IPS-20b (cell line): ENCODE measurements around the gene LINGO3.

Source experiments
- H3K27ac ChIP-seq: one replicate; pipeline ENCODE4 v1.5.1; 2013; ENCODE audit warnings: low read length
- H3K27me3 ChIP-seq: 2 replicates; pipeline ENCODE4 v1.6.1; 2013; ENCODE audit warnings: mild to moderate bottlenecking, low read length, inconsistent platforms; ENCODE audit not compliant: insufficient read depth
- H3K36me3 ChIP-seq: 2 replicates; pipeline ENCODE4 v1.6.1; 2013; ENCODE audit warnings: low read depth, mild to moderate bottlenecking, inconsistent platforms, low read length, moderate library complexity; ENCODE audit not compliant: insufficient read depth
- H3K4me1 ChIP-seq: 2 replicates; pipeline ENCODE4 v1.6.1; 2013; ENCODE audit warnings: mild to moderate bottlenecking, control low read depth, inconsistent platforms, low read length, moderate library complexity; ENCODE audit not compliant: insufficient read depth
- H3K4me3 ChIP-seq: 2 replicates; pipeline ENCODE4 v1.5.1; 2013; ENCODE audit warnings: mild to moderate bottlenecking, low read length, inconsistent platforms
- H3K9ac ChIP-seq: 2 replicates; pipeline ENCODE4 v1.6.1; 2013; ENCODE audit warnings: low read depth, mild to moderate bottlenecking, inconsistent platforms, low read length, moderate library complexity
- H3K9me3 ChIP-seq: 2 replicates; pipeline ENCODE4 v1.6.1; 2013; ENCODE audit warnings: mild to moderate bottlenecking, low read depth, low read length, inconsistent platforms; ENCODE audit not compliant: insufficient read depth

LINGO3 gene

DNA sequence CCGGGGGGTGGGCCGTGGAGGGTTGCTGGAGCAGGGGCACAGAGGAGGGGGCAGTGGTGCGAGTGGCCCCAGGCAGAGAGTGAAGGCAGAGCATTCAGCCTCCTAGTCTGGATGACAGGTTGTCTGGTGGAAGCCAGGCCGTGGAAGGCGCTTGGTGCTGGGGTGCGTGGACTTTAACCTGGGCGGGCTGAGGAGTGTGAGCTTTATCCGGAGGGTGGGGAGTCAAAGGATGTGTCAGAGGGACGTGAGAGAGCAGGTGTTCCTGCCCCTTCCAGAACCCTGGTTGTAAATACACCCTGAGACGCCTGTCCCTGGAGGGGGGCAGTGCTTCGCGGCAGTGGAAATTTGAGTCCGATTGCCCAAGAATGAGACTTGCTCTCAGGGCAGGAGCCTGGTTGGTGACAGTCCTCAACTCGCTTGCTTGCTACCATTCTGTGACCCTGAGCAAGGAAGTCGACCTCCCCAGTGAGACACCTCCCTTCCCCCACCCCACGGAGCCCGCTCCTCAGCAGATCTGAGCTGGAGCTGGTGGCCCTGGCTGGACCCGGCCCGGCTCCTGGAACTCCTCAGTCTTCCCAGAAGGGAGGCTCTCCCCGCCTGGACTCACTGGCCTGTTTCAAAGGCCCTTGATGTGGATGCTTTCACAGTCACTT lies 22.8 kb upstream of the LINGO3 start:
- H3K9ac ChIP-seq, result no peak overlapping the region; the same call in 1 of the 2 replicates
- 0 out of 2 replicates have a peak overlapping the region, but pooled peaks have one; percentile 12 for H3K4me3 ChIP-seq
- peaks cover 4% of the 10 kb centered on the region; the same call in 1 of the 2 replicates for H3K36me3 ChIP-seq
- no peak overlapping the region for H3K27ac ChIP-seq
- H3K4me1 ChIP-seq, result peaks cover 21% of the 10 kb centered on the region
- no peaks in the 10 kb centered on the region for H3K27me3 ChIP-seq
- peaks cover 5% of the 10 kb centered on the region; the same call in 1 of the 2 replicates for H3K9me3 ChIP-seq

DNA sequence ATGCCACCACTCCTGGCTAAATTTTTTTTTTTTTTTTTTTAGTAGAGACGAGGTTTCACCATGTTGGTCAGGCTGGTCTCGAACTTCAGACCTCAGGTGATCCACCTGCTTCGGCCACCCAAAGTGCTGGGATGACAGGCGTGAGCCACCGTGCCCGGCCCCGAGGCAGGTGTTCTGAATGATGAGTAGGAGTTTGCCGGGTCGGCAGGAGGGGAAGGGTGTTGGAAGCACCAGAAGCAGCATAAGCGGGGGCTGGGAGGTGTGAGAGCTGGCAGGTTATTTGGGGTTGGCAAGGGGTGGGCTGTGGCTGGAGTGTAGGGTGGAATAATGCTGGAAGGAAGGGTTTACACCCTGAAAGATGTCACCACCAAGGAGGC lies 22.3 kb upstream of the LINGO3 start:
- H3K9ac ChIP-seq, result no peak overlapping the region
- H3K27ac ChIP-seq, result no peak overlapping the region
- H3K4me3 ChIP-seq, result no peak overlapping the region
- H3K9me3 ChIP-seq, result peaks cover under 1% of the 10 kb centered on the region; the same call in 1 of the 2 replicates
- no peaks in the 10 kb centered on the region for H3K27me3 ChIP-seq
- H3K4me1 ChIP-seq, result peaks cover 21% of the 10 kb centered on the region
- H3K36me3 ChIP-seq, result peaks cover 7% of the 10 kb centered on the region; the same call in 1 of the 2 replicates

DNA sequence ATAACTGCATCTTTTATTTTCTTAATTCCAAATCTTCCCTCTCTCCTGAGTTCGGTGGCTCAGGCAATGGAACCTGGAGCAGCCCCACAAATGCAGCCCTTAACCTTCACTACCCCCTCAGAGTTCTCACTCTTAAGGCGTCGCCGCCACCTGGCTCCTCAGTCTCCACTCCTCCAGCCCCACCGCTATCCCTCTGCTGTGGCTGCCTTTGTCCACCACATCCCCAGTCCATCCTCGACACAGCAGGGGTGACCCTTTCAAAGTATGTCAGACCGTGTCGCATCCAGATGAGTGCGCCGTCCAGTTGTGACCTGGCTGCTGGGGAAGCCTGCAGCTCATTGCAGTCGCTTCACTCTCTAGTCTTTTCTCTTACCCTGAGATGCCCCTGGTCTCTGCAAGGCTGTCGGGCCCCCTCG lies 21.6 kb upstream of the LINGO3 start:
- peaks cover 21% of the 10 kb centered on the region for H3K4me1 ChIP-seq
- H3K27ac ChIP-seq, result no peak overlapping the region

DNA sequence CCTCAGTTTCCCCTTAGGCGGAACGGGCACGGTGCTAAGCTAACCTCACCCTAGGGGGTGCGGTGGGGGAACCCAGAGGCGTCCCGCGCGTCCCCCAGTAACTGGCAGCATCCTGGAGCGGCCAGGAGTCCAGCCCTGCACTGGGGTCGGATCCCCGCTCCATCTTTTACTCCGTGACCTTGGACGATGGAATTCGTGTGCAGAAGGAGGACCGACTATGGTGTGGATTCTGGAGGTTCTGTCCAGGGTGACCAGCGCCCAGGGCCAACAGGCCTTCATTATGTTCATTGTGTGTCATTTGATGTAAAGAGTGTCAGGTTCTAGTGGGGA lies 21.2 kb upstream of the LINGO3 start:
- no peaks in the 10 kb centered on the region for H3K27me3 ChIP-seq
- peak overlapping the region; percentile 98 for H3K4me3 ChIP-seq
- H3K27ac ChIP-seq, result no peak overlapping the region
- no peaks in the 10 kb centered on the region for H3K9me3 ChIP-seq
- H3K9ac ChIP-seq, result peak overlapping the region; percentile 95
- peaks cover 16% of the 10 kb centered on the region; the same call in 1 of the 2 replicates for H3K36me3 ChIP-seq
- peaks cover 21% of the 10 kb centered on the region for H3K4me1 ChIP-seq

More for the DNA sequence above, 21.6 kb upstream of the LINGO3 start:
- H3K27me3 ChIP-seq, result no peaks in the 10 kb centered on the region
- H3K4me3 ChIP-seq, result peak overlapping the region; percentile 98
- H3K9me3 ChIP-seq, result no peaks in the 10 kb centered on the region
- peak overlapping the region; percentile 95 for H3K9ac ChIP-seq
- peaks cover 12% of the 10 kb centered on the region; the same call in 1 of the 2 replicates for H3K36me3 ChIP-seq

DNA sequence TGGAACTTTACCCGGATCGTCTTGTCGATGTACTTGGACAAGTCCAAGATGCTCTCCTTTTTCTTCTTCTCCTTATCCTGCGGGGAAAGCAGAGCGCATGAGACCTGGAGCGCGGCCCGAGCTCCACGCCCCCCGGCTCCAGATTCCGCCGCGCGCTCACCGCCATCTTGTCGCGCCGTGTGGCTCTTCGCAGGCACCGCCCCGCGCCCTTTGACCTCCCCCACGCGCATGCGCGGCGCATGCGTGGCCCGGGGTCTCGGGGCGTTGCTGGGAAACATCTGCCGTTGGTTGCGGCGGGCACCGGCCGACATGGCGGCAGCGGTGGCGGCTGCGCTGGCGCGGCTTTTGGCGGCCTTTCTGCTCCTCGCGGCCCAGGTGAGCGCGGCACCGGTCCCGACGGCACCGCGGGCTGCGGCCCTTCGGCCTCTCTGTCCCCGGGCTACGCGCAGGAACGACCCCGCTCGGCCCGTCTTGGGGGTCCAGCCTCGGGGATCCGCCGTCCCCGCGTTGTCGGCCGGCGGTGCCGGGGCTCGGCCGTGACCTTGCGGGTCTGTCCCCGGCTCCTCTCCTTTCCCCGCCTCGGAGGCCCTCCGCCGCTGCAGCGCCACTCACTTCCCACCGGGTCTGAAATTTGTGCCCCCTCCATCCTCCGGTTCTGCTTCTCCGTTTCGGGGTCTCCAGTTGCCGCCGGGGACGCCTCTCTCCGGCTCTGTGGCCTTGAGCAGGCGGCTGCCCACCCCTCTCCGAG lies 20.6 kb upstream of the LINGO3 start, which contains the start of the genes LSM7 and SPPL2B:
LSM7 (minus strand) TSS at position 186 of the 748 bp plus-strand sequence; CDS start at position 166, 20 bp downstream.
SPPL2B (plus strand) TSS at position 284 of the 748 bp plus-strand sequence; CDS start at position 310, 26 bp downstream.
- Histone ChIP-seq H3K9me3 (no peaks in the 10 kb centered on the region), H3K4me1 (peaks cover 21% of the 10 kb centered on the region), H3K27ac (peak within 1 kb of the TSS; percentile 88)

DNA sequence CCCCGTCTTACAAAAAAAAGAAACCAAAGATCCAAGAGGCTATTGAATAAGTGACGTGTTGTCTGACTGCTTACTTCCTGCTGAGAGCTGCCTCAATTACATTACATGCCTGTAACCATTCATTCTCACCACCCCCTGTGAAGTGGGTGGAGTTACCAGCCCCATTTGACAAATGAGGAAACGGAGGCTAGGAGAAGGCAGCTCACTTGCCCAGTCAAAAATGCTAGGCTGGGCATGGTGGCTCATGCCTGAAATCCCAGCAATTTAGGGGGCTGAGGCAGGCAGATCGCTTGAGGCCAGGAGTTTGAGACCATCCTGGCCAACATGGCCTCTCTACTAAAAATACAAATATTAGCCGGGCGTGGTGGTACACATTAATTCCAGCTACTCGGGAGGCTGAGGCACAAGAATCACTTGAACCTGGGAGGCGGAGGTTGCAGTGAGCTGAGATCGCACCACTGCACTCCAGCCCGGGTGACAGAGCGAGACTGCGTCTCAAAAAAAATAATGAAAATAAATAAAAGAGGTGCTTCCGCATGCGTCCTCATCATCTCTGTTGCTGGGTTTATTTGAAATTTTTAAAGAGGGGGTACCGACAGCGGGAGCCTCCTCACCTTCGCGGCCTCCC lies 19.9 kb upstream of the LINGO3 start:
- peak overlapping the region; percentile 95 for H3K9ac ChIP-seq
- peaks cover 21% of the 10 kb centered on the region for H3K4me1 ChIP-seq
- H3K9me3 ChIP-seq, result no peaks in the 10 kb centered on the region
- H3K27ac ChIP-seq, result peak overlapping the region; percentile 88
- no peaks in the 10 kb centered on the region for H3K27me3 ChIP-seq
- H3K36me3 ChIP-seq, result peaks cover 18% of the 10 kb centered on the region; the same call in 1 of the 2 replicates
- peak overlapping the region; percentile 98 for H3K4me3 ChIP-seq

More for the DNA sequence above, 20.6 kb upstream of the LINGO3 start, which contains the start of the genes LSM7 and SPPL2B:
- Histone ChIP-seq H3K27me3 (no peaks in the 10 kb centered on the region), H3K36me3 (peaks cover 16% of the 10 kb centered on the region; the same call in 1 of the 2 replicates), H3K9ac (peak within 1 kb of the TSS; percentile 95), H3K4me3 (peak within 1 kb of the TSS; percentile 98)

DNA sequence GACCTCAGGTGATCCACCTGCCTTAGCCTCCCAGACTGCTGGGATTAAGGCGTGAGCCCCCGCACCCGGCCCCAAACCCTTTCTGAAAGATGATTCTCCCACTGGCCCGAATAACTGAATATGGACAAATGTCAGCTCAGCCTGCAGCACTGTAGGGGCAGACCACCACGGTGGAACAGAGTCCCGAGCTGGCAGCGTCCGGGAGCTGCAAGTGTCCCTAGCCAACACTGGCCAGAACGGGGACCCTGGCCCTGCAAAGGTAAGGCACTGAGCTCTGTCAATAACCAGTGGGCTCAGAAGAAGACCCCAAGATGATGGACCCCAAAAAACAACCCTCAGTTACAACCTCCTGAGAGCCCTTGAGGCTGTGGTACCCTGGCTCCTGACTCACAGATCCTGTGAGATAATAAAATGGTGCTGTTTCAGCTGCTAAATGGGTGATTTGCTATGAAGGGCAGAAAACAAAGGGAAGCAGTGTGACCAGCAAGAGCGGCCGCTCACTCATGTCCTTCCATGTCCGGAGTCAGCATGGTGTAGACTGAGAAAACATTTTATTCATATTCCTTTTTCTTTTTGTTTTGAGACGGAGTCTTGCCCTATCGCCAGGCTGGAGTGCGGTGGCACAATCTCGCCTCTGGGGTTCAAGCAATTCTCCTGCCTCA lies 18.9 kb upstream of the LINGO3 start:
- Histone ChIP-seq H3K27ac (no peak overlapping the region), H3K27me3 (no peaks in the 10 kb centered on the region), H3K4me3 (0 out of 2 replicates have a peak overlapping the region, but pooled peaks have one; percentile 24), H3K36me3 (peaks cover 24% of the 10 kb centered on the region; the same call in 1 of the 2 replicates), H3K4me1 (peaks cover 21% of the 10 kb centered on the region), H3K9me3 (no peaks in the 10 kb centered on the region), H3K9ac (no peak overlapping the region)

DNA sequence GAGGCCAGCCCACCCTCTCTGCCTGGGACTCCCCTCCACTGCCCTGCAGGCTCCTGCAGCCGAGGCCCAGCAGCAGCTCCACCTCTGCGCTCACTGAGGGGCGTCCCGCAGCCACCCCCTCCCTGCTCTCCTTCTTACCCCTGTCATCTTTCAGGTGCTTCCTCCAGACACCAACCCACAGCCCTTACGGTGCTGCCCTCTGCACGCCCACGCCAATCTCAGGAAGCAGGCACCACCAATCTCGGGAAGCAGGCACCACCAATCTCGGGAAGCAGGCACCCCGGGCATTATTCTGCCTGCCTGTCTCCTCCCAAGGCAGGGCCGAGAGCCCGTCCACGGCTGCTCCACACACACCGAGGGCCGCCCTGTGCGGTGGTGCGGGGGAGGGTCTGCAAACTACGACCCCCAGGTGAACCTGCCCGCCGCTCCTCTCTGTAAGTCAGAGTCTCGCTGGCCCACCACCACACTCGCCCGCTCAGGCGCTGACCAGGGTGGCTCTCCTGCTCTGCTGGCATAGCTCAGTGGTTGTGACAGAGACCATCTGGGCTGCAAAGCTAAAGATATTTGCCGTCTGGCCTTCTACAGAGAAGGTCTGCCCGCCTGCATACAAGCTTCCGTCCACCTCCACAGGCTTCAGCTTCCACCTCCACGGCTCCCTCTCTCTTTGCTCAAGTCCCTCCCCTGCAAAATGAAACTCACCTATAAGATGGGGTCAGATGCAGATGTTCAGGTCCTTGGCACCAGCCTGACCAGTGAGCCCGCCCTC lies 17.5 kb upstream of the LINGO3 start:
- Histone ChIP-seq H3K4me1 (peaks cover 10% of the 10 kb centered on the region), H3K9me3 (no peaks in the 10 kb centered on the region), H3K27me3 (no peaks in the 10 kb centered on the region), H3K9ac (no peak overlapping the region), H3K4me3 (no peak overlapping the region), H3K36me3 (peaks cover 28% of the 10 kb centered on the region; the same call in 1 of the 2 replicates), H3K27ac (no peak overlapping the region)

DNA sequence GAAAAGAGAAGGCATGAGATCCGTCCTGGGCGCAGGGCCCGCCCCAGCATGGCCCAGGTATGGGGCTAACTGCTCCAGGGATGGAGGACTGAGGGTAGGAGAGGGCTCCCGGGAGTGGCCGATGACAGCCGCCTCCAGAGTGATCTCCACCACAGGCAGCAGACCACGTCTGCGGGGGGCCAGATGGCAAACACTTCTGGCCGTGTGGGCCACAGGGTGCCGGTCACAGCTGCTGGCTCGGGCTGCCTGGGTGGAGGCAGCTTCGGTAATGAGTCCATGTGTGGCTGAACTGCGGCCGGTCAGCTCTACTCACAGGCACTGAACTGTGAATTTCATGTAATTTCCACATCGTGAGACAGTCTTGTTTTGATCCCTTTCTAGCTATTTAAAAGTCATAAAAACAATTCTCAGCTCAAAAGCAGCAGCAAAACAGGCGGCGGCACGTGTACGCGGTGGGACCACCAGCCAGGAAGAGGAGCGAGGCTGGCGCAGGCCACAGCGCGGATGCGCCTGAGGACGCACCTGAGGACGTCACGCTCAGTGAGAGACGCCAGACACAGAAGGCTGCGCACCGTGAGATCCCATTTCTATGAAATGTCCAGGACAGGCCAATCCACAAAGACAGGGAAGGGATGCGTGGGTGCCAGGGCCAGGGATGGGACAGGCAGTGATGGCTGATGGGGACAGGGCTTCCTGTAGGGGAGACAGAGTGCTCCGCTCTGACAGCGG lies 16.4 kb upstream of the LINGO3 start:
- H3K27me3 ChIP-seq, result no peaks in the 10 kb centered on the region
- no peak overlapping the region for H3K9ac ChIP-seq
- peaks cover 3% of the 10 kb centered on the region for H3K4me1 ChIP-seq
- H3K4me3 ChIP-seq, result no peak overlapping the region
- peaks cover 28% of the 10 kb centered on the region; the same call in 1 of the 2 replicates for H3K36me3 ChIP-seq
- no peaks in the 10 kb centered on the region for H3K9me3 ChIP-seq
- H3K27ac ChIP-seq, result no peak overlapping the region

DNA sequence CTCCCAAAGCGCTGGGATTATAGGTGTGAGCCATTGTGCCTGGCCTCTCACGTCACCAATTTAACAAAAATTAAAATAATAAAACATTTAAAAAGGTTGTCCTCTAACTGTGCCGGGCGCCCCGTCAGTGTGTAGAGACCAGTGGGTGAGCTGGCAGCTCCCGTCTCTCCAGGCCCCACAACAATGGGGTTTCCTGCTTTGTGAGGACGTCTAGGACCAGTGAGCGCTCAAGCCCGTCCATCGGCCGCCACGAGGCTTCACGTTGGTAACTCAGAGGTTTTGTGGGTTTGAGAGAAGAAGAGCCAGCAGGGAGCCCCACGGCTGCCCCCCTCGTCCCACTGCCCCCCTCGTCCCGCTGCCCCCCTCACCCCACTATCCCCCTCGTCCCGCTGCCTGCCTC lies 15.8 kb upstream of the LINGO3 start:
- H3K4me3 ChIP-seq, result no peak overlapping the region
- no peaks in the 10 kb centered on the region; the same call in 1 of the 2 replicates for H3K4me1 ChIP-seq

More for the DNA sequence above, 15.8 kb upstream of the LINGO3 start:
- H3K9me3 ChIP-seq, result no peaks in the 10 kb centered on the region
- peaks cover 28% of the 10 kb centered on the region; the same call in 1 of the 2 replicates for H3K36me3 ChIP-seq
- no peak overlapping the region for H3K9ac ChIP-seq
- H3K27ac ChIP-seq, result no peak overlapping the region
- no peaks in the 10 kb centered on the region for H3K27me3 ChIP-seq
